A549 treated with Mapracorat at 1 μM for 4 hours (cell line): ENCODE results near the gene ZNF576. TPM values are rescaled to one million over a fixed set of nuclear protein-coding genes. Genes with fewer than 3 reads are reported as not detected.

Source experiments
- total RNA-seq: library from RNA; stranded (reverse); fragments of 200-300 nt; extraction: Qiagen RNA extraction; gene quantifications from 5 replicates; pipeline ENCODE4 v1.2.3, GENCODE V29; 2022

The ZNF576 gene
- total RNA-seq: 14.3 to 22.1 TPM (median 19.7 TPM) in 5 replicates

GRCh38 chr19:43595999-43596841 lies at the start of gene ZNF576, which contains the start of gene IRGQ:
Gene ZNF576 (plus strand): TSS chr19:43596595. CDS start chr19:43597109, 514 bp downstream.
Gene IRGQ (minus strand): TSS chr19:43596134. CDS start chr19:43595338, 796 bp downstream.

GRCh38 chr19:43575156-43575950 lies 21.0 kb upstream of the ZNF576 start, which contains the start of the genes PINLYP and XRCC1:
Gene PINLYP (plus strand): TSS chr19:43575801. CDS start chr19:43577192, 1,391 bp downstream.
Gene XRCC1 (minus strand): TSS chr19:43575527. CDS start chr19:43575458, 69 bp downstream.

GRCh38 chr19:43611788-43612187 lies 15.4 kb downstream of the ZNF576 start, which contains the start of gene SRRM5:
Gene SRRM5 (plus strand): TSS chr19:43612088. CDS start chr19:43612122, 34 bp downstream.

DNA sequence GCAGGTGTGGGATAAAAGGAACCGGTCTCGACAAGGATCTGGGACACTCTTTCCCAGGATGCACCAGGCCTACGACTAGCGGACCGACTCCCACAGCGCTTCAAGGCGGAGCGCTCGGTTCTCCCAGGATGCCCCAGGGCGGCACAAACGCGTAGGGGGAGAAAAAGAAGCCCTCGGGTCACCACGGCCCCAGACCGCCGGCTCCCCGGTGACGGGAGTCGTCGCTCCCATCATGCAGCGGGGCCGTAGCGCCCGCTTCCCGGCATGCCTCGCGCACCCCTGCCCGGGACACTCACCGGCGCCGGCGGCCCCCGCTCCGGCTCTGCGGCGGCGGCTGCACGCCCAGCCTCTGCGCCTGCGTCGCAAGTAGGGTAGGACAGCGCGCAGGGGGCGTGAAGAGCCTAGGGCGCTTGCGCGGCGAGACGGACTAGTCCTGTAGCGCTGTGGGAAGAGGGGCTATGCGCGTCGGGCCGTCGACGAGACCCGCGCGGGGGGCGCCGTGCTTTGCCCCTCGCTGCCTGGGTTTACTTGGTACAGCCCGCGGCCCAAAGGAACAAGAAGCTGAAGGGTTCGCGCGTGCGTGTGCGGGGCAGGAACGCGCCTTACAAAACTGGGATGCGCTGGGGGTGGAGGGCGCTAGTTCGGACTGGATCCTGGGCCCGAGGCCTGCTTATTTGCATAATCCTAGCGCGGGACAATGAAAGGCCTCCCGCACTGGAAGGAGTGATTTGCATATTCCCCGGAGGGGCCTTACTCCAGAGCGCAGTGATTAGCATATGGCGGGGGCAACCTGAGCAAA lies 23.1 kb downstream of the ZNF576 start, which contains the start of gene ZNF428:
TSS of gene ZNF428 (minus strand) at position 368 of the 799 bp plus-strand sequence. CDS start 5,325 bp downstream, outside the sequence.

DNA sequence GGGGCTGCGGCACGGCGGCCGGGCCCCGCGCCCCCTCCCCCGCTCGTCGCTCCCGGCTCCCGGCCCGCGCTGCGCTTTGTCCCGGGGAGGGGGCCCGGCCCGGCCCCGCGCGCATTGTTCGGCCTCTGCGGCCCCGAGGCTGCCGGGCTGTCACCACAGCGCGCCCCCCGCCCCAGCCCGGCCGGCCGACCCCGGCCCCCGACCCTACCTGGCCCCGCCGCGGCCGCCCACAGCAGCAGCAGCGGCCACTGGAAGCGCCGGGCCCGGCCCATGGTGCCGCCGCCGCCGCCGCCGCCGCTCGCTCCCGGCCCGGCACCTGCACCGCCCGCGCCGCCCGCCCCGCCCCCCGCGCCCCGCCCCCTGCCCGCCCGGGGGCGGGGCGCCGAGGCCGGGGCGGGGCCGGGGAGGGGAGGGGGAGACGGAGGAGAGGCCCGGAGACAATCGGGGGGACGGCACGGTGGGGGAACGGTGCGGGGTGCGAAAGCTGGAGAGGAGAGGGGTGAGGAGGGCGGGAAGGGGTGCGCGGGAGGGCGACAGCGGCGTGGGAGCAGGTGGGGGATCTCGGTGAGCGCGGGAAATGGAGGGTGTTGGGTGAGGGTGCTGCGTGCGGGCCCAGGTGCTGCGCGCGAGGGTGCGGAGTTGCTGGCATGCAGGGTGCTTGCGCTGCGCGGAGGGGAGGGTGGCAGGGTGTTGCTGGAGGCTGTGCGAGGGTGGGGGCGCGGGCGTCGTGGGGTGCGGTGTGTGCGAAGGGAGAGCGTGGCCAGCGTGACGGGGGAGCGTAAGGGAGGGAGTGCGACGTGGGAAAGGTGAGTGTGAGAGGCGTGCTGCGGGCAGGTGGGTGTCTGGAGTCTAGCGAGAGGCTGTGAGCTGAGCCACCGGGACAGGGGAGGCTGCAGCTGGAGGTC lies 43.4 kb downstream of the ZNF576 start, which contains the start of gene CADM4:
TSS of gene CADM4 (minus strand) at position 332 of the 905 bp plus-strand sequence. CDS start at position 272, 60 bp downstream.

Other genes with a start within 250 kb of the ZNF576 start
- gene CD177, start 242.9 kb upstream of the ZNF576 start, total RNA-seq: 0.07 to 0.21 TPM (median 0.10 TPM) in 5 replicates
- not detected in 5 replicates for gene TEX101, start 181.7 kb upstream of the ZNF576 start, total RNA-seq
- gene LYPD3, start 131.0 kb upstream of the ZNF576 start, total RNA-seq: 0.26 to 0.55 TPM (median 0.40 TPM) in 5 replicates
- gene PHLDB3, start 91.8 kb upstream of the ZNF576 start, total RNA-seq: 9.2 to 10.6 TPM (median 9.9 TPM) in 5 replicates
- gene ETHE1, start 69.4 kb upstream of the ZNF576 start, total RNA-seq: 47.9 to 51.5 TPM (median 49.0 TPM) in 5 replicates
- gene ZNF575, start 63.4 kb upstream of the ZNF576 start, total RNA-seq: 1.5 to 2.5 TPM (median 1.8 TPM) in 5 replicates
- 26.0 to 29.6 TPM (median 27.9 TPM) in 5 replicates for gene XRCC1, start 21.1 kb upstream of the ZNF576 start, total RNA-seq
- 0.20 to 0.39 TPM (median 0.22 TPM) in 5 replicates for gene PINLYP, start 20.8 kb upstream of the ZNF576 start, total RNA-seq
- gene IRGQ, start 461 bp upstream of the ZNF576 start, total RNA-seq: 4.5 to 7.6 TPM (median 5.4 TPM) in 5 replicates
- gene SRRM5, start 15.5 kb downstream of the ZNF576 start, total RNA-seq: 0.53 to 1.1 TPM (median 0.79 TPM) in 5 replicates
- 47.6 to 68.1 TPM (median 62.5 TPM) in 5 replicates for gene ZNF428, start 23.0 kb downstream of the ZNF576 start, total RNA-seq
- 7.6 to 9.8 TPM (median 9.4 TPM) in 5 replicates for gene CADM4, start 43.3 kb downstream of the ZNF576 start, total RNA-seq
- gene PLAUR, start 73.6 kb downstream of the ZNF576 start, total RNA-seq: 63.3 to 80.4 TPM (median 69.1 TPM) in 5 replicates
- gene IRGC, start 119.5 kb downstream of the ZNF576 start, total RNA-seq: not detected in 5 replicates
- gene SMG9, start 158.4 kb downstream of the ZNF576 start, total RNA-seq: 43.1 to 68.8 TPM (median 61.1 TPM) in 5 replicates
- 41.5 to 61.0 TPM (median 58.5 TPM) in 5 replicates for gene KCNN4, start 184.4 kb downstream of the ZNF576 start, total RNA-seq
- gene LYPD5, start 205.9 kb downstream of the ZNF576 start, total RNA-seq: 0.20 to 0.41 TPM (median 0.25 TPM) in 5 replicates
- gene ZNF283, start 230.7 kb downstream of the ZNF576 start, total RNA-seq: 3.3 to 6.1 TPM (median 4.5 TPM) in 5 replicates